ENCODE results near the gene MYO1C.
"Not testable (repeated sequence)": the region's sequence is repeated elsewhere in the genome, so short reads cannot be mapped to it uniquely, and the experiment has no call there.

Gene MYO1C

GRCh38 chr17:1508709-1509108 is 16.2 kb upstream of the MYO1C start:
- DNase-seq, result not testable (repeated sequence)

- DNase-seq, result no peak
Observed at GRCh38 chr17:1506649-1507267, 14.3 kb upstream of the MYO1C start.

GRCh38 chr17:1505586-1505985 is 13.1 kb upstream of the MYO1C start:
- no peak for DNase-seq

GRCh38 chr17:1504866-1505265 is 12.4 kb upstream of the MYO1C start:
- no peak for DNase-seq

GRCh38 chr17:1503699-1504098 is 11.2 kb upstream of the MYO1C start:
- no peak for DNase-seq

- no peak for DNase-seq
Observed at GRCh38 chr17:1498869-1499268, 6.4 kb upstream of the MYO1C start.

GRCh38 chr17:1498233-1498632 is 5.7 kb upstream of the MYO1C start:
- DNase-seq, result no peak

- DNase-seq, result no peak
Observed at GRCh38 chr17:1497831-1498230, 5.3 kb upstream of the MYO1C start.

- DNase-seq, result no peak
Observed at GRCh38 chr17:1496869-1497268, 4.4 kb upstream of the MYO1C start.

- no peak for DNase-seq
Observed at GRCh38 chr17:1495265-1495989, 2.9 kb upstream of the MYO1C start.

GRCh38 chr17:1494736-1495253 is 2.3 kb upstream of the MYO1C start:
- no peak for DNase-seq

- no peak for DNase-seq
Observed at GRCh38 chr17:1494203-1494602, 1.7 kb upstream of the MYO1C start.

GRCh38 chr17:1493291-1493980 is 950 bp upstream of the MYO1C start:
- no peak for DNase-seq

GRCh38 chr17:1491443-1492248 is 840 bp downstream of the MYO1C start:
- DNase-seq, result no peak

GRCh38 chr17:1490643-1491442 is 1.6 kb downstream of the MYO1C start:
- no peak for DNase-seq

GRCh38 chr17:1488826-1489270 is 3.6 kb downstream of the MYO1C start:
- DNase-seq, result no peak

GRCh38 chr17:1487939-1488825 is 4.3 kb downstream of the MYO1C start:
- no peak for DNase-seq

GRCh38 chr17:1486802-1487695 is 5.4 kb downstream of the MYO1C start:
- no peak for DNase-seq

- no peak for DNase-seq
Observed at GRCh38 chr17:1485423-1486376, 6.8 kb downstream of the MYO1C start.

Measured in NCI-H2107 (cell line).